ENCODE results near the gene HOXB1.

HOXB1 gene

DNA sequence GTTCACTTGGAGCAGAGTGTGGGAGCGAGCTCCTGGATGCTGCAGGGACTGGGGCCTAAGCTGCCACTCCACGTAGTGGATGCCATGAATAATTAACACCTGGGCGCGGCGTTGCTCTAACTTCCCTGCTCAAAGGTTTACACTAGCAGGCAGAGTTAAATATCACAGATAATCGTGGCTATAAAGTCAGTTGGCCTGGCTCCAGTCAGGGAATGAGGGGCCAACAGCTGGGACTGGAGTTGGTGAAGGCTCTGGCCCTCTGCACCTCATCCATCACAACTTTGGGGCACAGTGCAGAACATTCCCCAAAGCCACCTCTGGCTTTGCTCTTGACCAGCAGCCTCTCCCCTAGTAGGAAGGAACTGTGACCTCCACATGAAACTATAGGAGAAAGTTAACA is 36.4 kb upstream of the HOXB1 start:
- no peak for DNase-seq

DNA sequence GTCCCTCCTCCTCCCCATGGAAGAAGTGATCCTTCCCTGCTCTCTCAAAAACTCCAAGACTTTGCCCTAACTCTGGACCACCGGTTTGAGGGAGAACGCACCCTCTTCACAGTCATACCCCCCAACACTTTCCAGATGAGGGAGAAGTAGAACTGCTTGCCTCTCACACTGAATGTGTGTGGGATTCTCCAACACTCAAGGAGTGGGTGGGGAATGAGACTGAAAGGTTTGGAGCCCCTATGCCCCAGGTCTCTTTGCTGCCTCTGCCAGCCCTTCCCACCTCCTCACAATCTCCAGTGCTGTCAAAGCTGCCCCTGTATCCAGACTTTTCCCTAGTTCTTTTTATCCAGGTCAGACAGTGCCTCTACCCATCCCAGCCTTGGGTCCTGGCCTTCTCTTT is 35.9 kb upstream of the HOXB1 start:
- no peak for DNase-seq

GRCh38 chr17:48565925-48566710 is 35.3 kb upstream of the HOXB1 start:
- DNase-seq: no peak

- DNase-seq: no peak
Measured at GRCh38 chr17:48565022-48565554, 34.3 kb upstream of the HOXB1 start.

DNA sequence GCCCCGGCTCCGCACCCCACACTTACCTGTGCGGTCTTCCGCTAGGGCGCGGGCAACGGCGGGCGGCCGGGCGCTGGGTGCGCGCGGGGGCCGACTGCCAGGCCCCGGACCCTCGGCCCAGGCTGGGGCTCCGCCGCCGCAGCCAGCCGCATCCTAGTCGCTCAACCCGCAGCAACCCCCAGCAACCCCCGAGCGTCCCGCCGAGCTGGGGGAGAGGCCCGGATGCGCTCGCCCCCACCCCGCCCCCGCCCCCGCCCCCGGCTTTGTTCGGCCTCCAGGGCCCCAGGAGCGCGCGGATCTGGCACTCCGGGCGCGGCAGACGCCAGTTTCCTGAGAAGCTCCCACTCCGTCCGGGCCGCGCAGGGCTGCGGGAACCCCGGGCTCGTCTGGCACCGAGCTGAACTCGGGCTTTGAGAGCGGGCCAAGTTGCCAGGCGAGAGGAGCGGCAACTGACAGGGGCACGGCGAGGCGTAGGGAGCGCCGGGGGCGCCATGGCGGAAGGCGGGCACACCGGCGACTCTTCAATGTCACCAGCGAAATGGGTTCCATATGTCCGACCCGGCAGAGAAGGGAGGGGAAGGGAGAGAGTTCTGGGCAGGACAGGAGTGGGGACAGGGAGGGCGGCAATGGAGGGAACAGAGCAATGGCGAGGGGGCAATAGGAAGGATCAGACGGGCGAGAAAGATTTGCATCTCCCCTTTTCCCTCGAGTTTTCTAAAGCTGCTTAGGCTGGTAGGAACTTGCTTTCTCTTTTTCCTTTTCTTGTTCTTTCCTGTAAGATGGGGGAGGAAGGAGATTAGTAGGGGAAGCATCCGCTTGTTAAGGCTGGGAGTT is 33.6 kb upstream of the HOXB1 start:
- no peak for DNase-seq

GRCh38 chr17:48563867-48564187 is 33.0 kb upstream of the HOXB1 start:
- no peak for DNase-seq

DNA sequence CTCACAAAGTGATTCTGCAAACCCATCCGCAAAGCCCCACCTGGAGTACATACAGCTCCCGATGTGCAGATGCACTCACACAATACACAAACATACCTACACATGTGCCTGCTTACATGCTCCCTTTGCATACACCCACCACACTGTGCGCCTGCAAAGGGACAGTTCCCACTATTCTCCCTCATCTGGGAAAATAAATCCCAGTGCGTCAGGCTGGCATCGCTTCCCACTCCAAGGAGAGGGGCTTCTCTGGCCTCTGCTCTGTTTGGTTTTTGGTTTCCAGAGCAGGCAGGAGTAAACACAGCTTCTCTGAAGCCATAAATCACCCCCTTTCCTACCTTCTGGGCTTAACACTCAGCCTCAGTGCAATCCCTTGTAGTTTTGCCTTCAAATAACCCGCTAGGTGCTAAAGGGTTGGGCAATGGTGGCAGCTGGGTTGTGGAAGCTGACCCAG is 32.6 kb upstream of the HOXB1 start:
- no peak for DNase-seq

- DNase-seq: no peak
Measured at GRCh38 chr17:48562934-48563333, 32.1 kb upstream of the HOXB1 start.

DNA sequence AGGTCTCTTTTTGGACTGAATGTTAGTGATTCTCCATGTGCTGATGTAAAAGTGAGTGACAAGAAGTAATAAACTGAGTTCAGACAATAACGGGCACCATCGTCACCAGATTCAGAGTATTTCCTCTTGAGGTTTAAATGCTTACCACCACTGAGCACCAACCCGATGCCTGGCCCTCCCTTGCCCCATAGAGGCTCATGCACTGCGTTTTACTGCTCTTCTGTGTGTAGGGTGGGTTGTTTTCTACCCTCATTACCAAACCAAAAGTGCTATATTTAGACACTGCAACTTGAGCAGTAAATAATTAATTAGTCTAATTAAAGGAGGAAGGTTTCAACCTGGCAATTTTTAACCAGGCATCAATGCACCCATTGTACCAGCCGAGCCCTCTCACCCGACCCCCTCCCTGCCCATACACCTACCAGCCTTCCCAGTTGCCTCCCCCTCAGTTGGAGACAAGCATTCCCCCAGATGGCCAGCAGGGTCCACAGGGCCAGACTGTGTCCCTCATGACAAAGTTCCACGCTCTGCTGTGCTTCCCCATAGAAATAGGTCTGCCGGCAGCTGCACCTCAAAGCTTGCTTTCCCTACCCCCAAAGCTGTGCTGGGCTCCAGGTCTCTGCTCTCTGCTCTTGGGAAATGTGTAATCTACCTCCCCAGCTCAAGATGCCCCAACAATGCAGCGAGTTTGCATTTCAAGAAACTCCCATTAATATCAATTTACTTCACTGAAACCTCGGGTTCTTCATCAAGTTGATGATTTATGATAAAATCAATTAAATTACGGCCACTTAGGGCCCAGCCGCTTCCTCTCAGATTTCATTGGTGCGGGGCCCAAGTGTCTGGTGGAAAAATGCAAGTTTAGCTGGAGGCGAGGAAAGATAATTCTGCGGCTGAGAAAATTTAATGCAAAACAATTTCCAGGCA is 31.3 kb upstream of the HOXB1 start:
- no peak for DNase-seq

GRCh38 chr17:48559840-48560817 is 29.3 kb upstream of the HOXB1 start:
- no peak for DNase-seq

GRCh38 chr17:48559122-48559839 is 28.5 kb upstream of the HOXB1 start:
- DNase-seq: no peak

- no peak for DNase-seq
Measured at GRCh38 chr17:48558831-48559121, 28.0 kb upstream of the HOXB1 start.

- DNase-seq: no peak
Measured at GRCh38 chr17:48558057-48558830, 27.4 kb upstream of the HOXB1 start.

GRCh38 chr17:48556576-48557401 is 26.0 kb upstream of the HOXB1 start:
- no peak for DNase-seq

DNA sequence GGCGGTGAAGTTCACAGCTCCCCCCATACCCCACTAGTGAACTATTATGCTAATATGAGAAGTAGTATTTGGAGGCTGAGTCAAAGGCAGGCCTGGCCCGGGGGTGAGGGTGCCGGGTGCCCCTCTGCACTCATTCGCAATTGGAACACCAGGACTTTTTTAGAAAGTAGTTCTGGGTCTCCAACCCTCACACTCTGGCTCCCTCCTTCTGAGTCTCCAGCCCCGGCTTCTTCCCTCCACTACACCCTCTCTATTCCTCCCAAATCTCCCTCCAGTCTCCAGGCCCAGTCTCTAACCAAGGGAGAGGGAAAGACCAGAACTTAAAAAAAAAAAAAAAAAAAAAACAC is 25.4 kb upstream of the HOXB1 start:
- DNase-seq: no peak

DNA sequence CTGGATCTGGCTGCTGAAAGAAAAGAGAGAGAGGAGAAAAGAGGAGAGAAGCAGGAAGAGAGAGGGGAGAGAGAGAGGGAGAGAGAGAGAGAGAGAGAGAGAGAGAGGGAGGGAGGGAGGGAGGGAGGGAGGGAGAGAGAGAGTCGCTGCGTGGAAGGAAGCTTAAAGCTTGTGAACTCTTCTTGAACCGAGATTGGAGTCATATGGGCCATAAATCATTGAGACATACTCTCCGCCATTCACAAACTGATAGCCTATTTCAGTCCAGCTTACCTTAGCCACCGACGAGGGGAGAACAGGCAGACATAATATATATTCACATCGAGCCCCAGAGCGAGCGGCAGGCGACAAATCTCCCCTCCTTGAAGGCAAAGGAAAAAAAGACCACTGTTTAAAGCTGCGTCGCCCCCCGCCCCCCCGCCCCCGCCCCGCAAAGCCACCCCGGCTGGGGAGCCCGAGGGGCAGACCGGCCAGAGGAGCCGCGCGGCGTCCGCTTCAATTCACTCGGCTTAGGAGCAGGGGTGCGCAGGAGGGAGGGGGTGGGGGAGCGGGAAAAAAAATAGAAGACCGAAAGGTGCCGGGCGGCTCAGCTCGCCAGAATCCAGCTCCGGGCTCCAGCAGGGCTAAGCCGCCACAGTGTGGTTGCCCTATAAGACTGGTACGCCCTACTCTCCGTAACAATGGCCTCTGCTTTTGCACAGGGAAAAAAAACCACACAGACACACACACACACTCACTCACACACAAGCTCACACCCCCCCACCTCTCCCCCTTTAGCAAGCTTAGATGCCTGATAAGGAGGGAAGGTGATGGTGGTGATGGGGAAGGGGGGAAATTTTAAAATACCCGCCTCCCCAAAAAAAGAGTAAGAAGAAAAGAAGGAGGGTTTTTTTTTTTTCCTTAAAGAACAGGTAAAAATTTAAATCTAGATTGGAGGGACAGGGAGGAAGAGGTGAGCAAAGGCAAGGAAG is 24.7 kb upstream of the HOXB1 start:
- no peak for DNase-seq

- DNase-seq: no peak
Measured at GRCh38 chr17:48554412-48555257, 23.8 kb upstream of the HOXB1 start.

Measured in suppressor macrophage treated with lipopolysaccharide for 4 hours (primary cell).